Left colon (tissue), 2 donors: ENCODE results near the gene MEAF6. TPM values are rescaled to one million over a fixed set of nuclear protein-coding genes. Genes with fewer than 3 reads are reported as not detected.
A peak's percentile ranks its signal among the peaks of the same experiment; 100 is the strongest.
"Not testable (repeated sequence)": the region's sequence is repeated elsewhere in the genome, so short reads cannot be mapped to it uniquely, and the experiment has no call there.

ENCODE experiments used
- ATAC-seq: fragments of 200-7000 bp; cut with Tn5 transposase; one replicate; pipeline ENCODE4 v1.9.1; 2020; ENCODE audit warnings: mild to moderate bottlenecking, moderate library complexity
- DNase-seq, 2 donors: peaks; one replicate each; pipeline ENCODE4 v3.0.0-alpha.2; 2020
- intact Hi-C, 2 donors: fragments of 100-400 bp; cut with DNase I in 1 of 2; cut with micrococcal nuclease in 1 of 2; formaldehyde crosslinking; loops; one replicate each; pipeline versions ENCODE4 v1.11.2 to v1.14.0; 2022; cut with DNase I, micrococcal nuclease
- long read RNA-seq: library from polyadenylated mRNA; unstranded; transcript quantifications from one replicate; pipeline ENCODE4 v2.0.0, GENCODE V29; 2021
- total RNA-seq, 2 donors: library from RNA; stranded (reverse); fragmentation: NEBNext Ultra II Directional; extraction: Animal tissue kit (Norgen Biotek cat#: 25700); gene quantifications; one replicate each; pipeline ENCODE4 v1.2.1, GENCODE V29; 2021
- donor health status: DM: no; HTN: no; CAD: no.
- donor health status: DM: yes; HTN: yes; CAD: no.

The MEAF6 gene
- total RNA-seq: 10 to 100 TPM; 38.1 to 41.4 TPM
- long read RNA-seq, transcript MEAF6-206 (8 exons, 1,408 nt): minor isoform, 12 of 46 reads
- long read RNA-seq, transcript MEAF6-201 (7 exons, 1,525 nt): major isoform, 30 of 46 reads
- long read RNA-seq, partial matches to known transcripts: 1 of 46 reads
- long read RNA-seq, other reads (novel, unspliced or antisense): 2 of 46 reads

DNA sequence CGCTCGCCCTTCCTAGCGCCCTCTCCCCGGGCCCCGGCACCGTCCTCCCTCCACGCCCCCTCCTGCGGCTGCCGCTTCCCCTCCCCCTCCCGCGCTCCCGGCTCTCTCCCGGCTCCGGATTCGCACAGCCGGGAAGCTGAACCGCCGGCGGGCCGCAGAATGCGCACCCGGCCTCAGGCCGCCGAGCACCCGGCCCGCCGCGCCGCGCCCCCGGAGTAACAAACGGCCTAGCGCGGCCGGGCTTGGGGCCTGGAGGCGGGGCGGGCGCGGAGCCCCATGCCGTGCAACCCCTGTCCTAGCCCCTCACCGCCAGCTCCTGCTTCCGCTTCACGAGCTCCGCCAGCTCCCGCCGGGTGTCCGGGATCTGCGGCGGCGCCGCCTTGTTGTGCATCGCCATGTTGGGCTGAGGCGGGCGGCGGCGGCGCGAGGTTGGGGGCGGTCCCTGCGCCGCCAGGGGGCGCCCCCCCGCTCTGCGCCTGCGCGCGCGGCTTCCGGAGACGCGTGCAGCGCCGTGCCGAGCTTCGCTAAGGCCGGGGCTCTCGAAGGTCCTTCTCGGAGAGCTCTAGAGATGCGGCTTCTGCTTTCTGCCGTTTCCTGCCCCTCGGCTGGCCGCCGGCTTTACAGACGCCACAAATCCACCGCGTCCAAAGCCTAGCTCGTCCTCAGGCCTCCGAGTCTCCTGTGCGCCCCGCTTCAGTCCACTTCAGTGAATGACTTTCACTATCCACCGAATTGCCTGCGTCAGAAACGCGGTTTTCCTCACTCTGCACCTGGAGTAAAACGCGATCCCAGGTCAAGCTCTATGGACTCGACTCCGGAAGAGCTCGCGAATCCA is at the start of gene MEAF6:
Gene MEAF6, minus strand, starts transcription at position 417 of the 835 bp plus-strand sequence. Its CDS starts 20 bp downstream, at position 397.
- ATAC-seq: peak; percentile 97
- intact Hi-C loops: no loop called here
- DNase-seq: peak; percentile 69 to 88

DNA sequence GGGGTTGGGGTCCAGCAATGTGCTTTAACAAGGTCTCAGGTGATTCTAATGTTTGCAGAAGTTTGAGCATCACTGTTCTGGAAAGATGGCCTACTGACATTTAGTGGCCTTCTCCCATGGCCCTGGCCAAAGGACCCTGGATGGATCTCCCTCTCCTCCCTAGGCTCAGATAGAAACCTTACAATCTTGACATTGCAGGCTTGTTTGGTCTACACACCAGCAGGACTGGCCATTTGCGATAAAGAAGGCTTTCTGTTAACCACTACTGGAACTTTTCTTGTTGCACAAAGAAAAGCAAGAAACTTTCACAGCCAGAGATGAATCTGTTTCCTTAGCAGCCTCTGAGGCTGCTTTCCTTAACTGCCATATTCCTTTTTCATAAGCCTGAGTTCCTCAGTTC is 48.4 kb upstream of the MEAF6 start:
- intact Hi-C loops: loop anchor here in 1 of 2 donors (10.0 kb wide), 1 partner anchor 122 kb away; no protein-coding TSS in a partner anchor
- no peak for DNase-seq
- ATAC-seq: no peak

DNA sequence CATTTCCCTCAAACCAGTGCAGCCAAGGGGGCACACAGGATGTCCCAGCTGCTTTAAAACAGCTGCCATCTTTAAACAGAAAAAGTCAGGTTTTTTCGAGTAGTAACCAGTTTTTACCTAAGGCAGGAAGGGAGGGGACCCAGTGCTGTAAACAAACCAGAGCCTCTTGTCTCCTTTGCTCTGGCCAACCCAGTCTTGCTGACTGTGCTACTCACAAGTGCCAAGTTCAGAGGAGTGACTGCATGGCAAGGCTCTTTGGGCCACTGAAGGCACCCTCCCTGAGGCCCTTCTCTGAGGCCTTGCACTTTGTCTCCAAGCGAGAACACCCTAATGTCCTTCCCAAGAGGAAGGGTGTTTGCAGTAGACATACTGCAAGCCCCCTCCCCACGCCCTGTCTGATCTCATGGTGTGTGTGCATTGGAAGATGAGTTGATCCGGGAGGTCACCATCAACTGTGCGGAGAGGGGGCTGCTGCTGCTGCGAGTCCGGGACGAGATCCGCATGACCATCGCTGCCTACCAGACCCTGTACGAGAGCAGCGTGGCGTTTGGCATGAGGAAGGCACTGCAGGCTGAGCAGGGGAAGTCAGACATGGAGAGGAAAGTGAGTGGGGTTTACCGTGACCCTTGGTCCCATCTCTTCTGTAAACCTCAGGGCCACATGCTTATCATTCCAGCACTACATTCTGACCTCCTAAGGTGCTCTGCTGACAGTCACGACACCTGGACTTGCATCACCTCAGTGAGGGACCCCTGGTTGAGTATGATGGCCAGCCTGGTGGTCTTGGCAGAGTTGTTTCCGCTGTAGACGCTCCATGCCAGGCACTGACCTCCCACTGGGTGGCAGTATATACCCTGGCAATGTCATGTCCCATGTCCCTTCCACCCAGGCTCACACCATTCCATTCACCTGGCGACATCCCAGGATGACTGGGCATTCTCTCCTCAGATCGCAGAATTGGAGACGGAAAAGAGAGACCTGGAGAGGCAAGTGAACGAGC is 46.9 kb upstream of the MEAF6 start:
- DNase-seq: no peak
- ATAC-seq: no peak
- intact Hi-C loops: loop anchor here in 1 of 2 donors (10.0 kb wide), 1 partner anchor 123 kb away; no protein-coding TSS in a partner anchor

- no peak for ATAC-seq
- intact Hi-C loops: loop anchor here in 1 of 2 donors (10.0 kb wide), 1 partner anchor 124 kb away; no protein-coding TSS in a partner anchor
- no peak for DNase-seq
Measured at GRCh38 chr1:37560401-37561132, 46.0 kb upstream of the MEAF6 start.

GRCh38 chr1:37559957-37560379 is 45.4 kb upstream of the MEAF6 start:
- not testable (repeated sequence) for ATAC-seq, DNase-seq
- intact Hi-C loops: loop anchor here in 1 of 2 donors (10.0 kb wide), 1 partner anchor 125 kb away; no protein-coding TSS in a partner anchor

DNA sequence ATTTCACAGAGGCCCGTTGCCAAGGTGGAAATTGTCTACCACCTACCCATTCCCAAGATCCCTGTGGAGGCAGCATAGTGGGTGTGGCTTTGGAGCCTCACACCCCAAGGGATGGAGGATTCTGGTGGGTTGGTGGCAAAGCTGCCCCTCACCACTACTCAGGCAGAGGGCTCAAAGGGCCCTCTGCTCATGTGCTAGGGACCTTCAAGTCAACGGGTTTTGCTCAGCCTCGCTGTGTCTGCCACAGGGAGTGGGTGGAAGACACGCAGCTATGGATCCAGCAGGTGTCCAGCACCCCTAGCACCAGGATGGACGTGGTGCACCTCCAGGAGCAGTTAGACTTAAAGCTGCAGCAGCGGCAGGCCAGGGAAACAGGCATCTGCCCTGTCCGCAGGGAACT is 44.5 kb upstream of the MEAF6 start:
- ATAC-seq (no peak), DNase-seq (no peak)
- intact Hi-C loops: no loop called here

GRCh38 chr1:37558411-37558810 is 43.8 kb upstream of the MEAF6 start:
- intact Hi-C loops: no loop called here
- no peak for ATAC-seq
- DNase-seq: no peak

- ATAC-seq (no peak), DNase-seq (no peak)
- intact Hi-C loops: no loop called here
Measured at GRCh38 chr1:37557402-37557801, 42.8 kb upstream of the MEAF6 start.

DNA sequence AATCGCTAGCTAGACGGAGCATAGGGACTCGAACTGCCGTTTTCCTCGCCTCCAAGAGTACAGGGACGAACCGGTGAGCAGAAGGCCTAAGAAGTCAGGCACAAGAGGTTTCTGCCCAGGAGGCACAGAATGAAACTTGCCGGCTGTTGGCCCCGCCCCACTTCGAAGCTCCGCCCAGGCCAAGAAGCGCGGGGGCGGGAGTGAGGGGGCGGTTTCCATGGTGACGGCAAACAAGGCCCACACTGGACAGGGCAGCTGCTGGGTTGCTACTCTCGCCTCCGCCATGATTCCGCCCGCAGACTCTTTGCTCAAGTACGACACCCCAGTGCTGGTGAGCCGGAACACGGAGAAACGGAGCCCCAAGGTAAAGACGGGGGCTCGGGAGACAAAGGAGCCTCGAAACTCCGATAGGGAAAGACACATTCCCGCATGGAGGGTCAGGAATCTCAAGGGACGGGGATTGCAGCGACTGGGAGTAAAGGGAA is 42.2 kb upstream of the MEAF6 start, which contains the start of gene DNALI1:
Gene DNALI1, plus strand, starts transcription at position 229 of the 485 bp plus-strand sequence. Its CDS starts 55 bp downstream, at position 284.
- intact Hi-C loops: no loop called here
- DNase-seq (peak; percentile 75 to 79), ATAC-seq (peak; percentile 69)

DNA sequence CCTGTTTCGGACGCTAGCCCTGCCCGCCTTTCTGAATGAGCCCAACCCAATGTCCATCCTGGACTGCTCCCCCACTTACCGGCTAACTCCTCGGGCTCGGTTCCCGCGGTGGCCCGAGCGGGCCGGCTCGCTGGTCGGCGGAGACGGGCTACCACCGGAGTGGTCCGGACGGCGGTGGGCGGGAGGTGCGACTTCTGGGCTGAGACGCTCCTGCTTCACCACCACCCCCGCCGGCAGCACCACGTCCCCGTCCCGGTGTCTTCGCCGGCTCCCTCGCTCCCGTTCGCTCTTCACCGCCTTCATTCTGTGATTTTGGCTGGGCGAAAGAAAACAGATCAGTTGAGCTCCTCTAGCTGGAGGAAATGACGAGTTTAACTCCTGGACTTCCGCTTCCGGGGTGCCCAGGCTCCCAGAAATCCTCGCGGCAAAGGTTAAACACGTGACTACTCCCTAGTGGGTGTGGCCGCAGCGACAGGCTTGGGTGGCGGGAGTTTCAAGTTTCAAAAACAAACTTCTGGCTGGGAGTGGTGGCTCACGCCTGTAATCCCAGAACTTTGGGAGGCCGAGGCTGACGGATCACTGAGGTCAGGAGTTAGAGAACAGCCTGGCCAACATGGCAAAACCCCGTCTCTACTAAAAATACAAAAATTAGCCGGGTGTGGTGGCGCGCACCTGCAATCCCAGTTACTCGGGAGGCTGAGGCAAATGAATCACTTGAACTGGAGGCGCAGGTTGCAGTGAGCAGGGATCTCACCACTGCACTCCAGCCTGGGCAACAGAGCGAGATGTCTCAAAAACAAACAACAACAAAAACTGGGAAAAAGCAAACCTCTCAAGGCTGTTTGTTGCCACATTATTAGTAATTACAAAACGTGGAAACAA is 39.6 kb upstream of the MEAF6 start, which contains the start of gene SNIP1:
Gene SNIP1, minus strand, starts transcription at position 367 of the 882 bp plus-strand sequence. Its CDS starts 64 bp downstream, at position 303.
- intact Hi-C loops: no loop called here
- ATAC-seq: peak; percentile 99
- peak; percentile 89 to 95 for DNase-seq

- intact Hi-C loops: no loop called here
- DNase-seq (no peak), ATAC-seq (no peak)
Measured at GRCh38 chr1:37553598-37553926, 39.0 kb upstream of the MEAF6 start.

DNA sequence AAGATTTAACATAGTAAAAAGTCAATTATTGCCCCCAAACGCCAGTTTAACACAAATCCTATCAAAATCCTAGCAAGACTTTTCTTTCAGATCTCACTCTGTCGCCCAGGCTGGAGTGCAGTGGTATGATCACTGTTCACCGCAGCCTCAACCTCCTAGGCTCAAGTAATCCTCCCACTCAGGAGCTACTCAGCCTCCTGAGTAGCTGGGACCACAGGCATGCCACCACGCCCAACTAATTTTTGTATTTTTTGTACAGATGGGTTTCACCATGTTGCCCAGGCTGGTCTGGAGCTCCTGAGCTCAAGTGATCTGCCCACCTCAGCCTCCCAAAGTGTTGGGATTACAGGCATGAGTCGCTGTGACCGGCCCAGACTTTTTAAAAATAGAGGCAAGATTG is 34.8 kb upstream of the MEAF6 start:
- ATAC-seq (no peak), DNase-seq (no peak)
- intact Hi-C loops: no loop called here

GRCh38 chr1:37545019-37545418 is 30.5 kb upstream of the MEAF6 start:
- no peak for ATAC-seq
- DNase-seq: no peak
- intact Hi-C loops: no loop called here

DNA sequence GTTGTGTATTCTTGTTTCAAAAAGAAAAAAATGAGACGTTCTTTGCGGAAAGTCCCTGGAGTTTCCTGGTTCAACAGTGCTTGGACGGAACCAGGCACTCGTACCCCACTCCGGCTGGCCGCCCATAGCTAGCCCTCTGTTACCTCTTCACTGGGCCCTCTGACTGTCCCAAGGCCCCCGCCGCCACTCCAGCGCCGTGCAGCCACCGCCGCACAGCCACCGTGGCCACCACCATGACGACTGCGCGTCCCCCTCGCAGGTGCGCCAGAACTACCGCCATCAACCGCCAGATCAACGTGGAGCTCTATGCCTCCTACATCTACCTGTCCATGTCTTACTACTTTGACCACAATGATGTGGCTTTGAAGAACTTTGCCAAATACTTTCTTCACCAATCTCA is 30.0 kb upstream of the MEAF6 start:
- DNase-seq (no peak), ATAC-seq (no peak)
- intact Hi-C loops: no loop called here

DNA sequence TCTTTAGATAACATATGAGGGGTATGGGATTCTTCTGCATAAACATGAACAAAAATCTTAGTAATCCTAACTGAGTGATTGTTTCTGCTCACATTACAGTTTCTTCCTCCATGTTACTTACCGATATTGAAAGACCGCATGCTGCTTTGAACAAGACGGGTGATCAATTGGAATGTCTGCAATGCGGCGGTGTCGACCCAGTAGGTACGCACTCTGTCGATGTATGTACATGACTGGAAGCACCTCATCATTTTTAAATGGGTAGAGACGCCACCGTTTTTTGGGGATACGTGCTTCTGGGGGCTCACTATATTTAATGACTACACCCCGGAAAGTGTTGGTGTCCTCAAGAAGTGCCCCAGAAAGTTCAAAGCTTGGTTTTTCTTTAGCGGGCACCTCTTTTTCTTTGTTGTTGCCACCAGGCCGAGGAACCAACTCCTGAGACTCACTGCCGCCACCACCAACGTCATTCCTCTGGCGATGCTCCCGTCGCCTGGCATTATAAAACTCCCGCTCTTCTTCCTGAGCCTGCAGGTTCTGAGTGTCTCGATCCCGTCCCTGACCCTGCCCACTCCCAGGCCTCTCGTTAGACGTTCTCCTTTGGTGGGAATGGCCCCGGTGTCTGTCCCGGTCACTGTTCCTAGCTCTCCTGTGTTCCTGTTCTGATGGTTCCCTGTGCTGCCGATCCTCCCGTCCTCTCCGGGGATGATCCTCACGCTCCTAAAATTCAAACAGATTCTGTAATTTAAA is 25.6 kb upstream of the MEAF6 start:
- DNase-seq: no peak
- ATAC-seq: no peak
- intact Hi-C loops: no loop called here

DNA sequence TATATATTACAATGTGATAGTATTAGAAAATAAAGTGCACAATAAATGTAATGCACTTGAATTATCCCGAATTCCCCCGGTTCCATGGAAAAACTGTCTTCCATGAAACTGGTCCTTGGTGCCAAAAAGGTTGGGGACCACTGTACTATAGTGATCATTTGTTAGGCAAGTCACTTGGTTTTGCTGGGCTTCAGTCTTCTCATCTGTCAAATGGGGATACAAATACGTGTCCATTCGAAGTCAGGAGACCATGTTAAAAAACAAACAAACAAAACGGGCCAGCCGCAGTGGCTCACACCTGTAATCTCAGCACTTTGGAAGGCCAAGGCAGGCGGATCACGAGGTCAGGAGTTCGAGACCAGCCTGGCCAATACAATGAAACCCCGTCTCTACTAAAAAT is 24.6 kb upstream of the MEAF6 start:
- intact Hi-C loops, DNase-seq, ATAC-seq: not testable (repeated sequence)
